HG02840 (cell line): ENCODE results near the gene LCK.

ENCODE experiments used
- ATAC-seq: cut with Tn5 transposase; IDR thresholded peaks from one replicate; pipeline ENCODE4 v1.9.1; 2021; ENCODE audit warnings: mild to moderate bottlenecking, moderate library complexity, moderate number of reproducible peaks; ENCODE audit not compliant: unreplicated experiment, low FRiP score

LCK gene

GRCh38 chr1:32250893-32251716 is at the start of gene LCK:
Gene LCK (plus strand): TSS chr1:32251265. CDS start chr1:32274330, 23,065 bp downstream.
- ATAC-seq, result no peak

- no peak for ATAC-seq
Observed at GRCh38 chr1:32204943-32205361, 46.1 kb upstream of the LCK start.

GRCh38 chr1:32205401-32206370 is 45.4 kb upstream of the LCK start, which contains the start of gene IQCC:
Gene IQCC (plus strand): TSS chr1:32205671. CDS start chr1:32205682, 11 bp downstream.
- peak; percentile 42 for ATAC-seq

GRCh38 chr1:32208469-32208868 is 42.6 kb upstream of the LCK start:
- no peak for ATAC-seq

GRCh38 chr1:32208891-32209328 is 42.2 kb upstream of the LCK start, which contains the start of gene DCDC2B:
Gene DCDC2B (plus strand): TSS chr1:32209089. CDS start chr1:32209094, 5 bp downstream.
- no peak for ATAC-seq

- no peak for ATAC-seq
Observed at GRCh38 chr1:32215629-32216480, 35.2 kb upstream of the LCK start.

- ATAC-seq, result no peak
Observed at GRCh38 chr1:32216566-32216965, 34.5 kb upstream of the LCK start.

- no peak for ATAC-seq
Observed at GRCh38 chr1:32219022-32219421, 32.0 kb upstream of the LCK start.

GRCh38 chr1:32220746-32221580 is 30.1 kb upstream of the LCK start:
- ATAC-seq, result no peak

GRCh38 chr1:32221581-32221979 is 29.5 kb upstream of the LCK start:
- peak; percentile 6 for ATAC-seq

- ATAC-seq, result peak; percentile 91
Observed at GRCh38 chr1:32221980-32222755, 28.9 kb upstream of the LCK start, which contains the start of the genes EIF3I and TMEM234. Gene EIF3I (plus strand): TSS chr1:32222407. CDS start chr1:32222442, 35 bp downstream. Gene TMEM234 (minus strand): TSS chr1:32222353. CDS start chr1:32222322, 31 bp downstream.

- ATAC-seq, result no peak
Observed at GRCh38 chr1:32223683-32224082, 27.4 kb upstream of the LCK start.

GRCh38 chr1:32224285-32224684 is 26.8 kb upstream of the LCK start:
- no peak for ATAC-seq

- no peak for ATAC-seq
Observed at GRCh38 chr1:32228771-32229170, 22.3 kb upstream of the LCK start.

GRCh38 chr1:32231843-32232432 is 19.1 kb upstream of the LCK start:
- ATAC-seq, result no peak

- no peak for ATAC-seq
Observed at GRCh38 chr1:32232558-32233304, 18.3 kb upstream of the LCK start.

- no peak for ATAC-seq
Observed at GRCh38 chr1:32234792-32235191, 16.3 kb upstream of the LCK start.
